ENCODE measurements around the gene ATRN. TPM values are rescaled to one million over a fixed set of nuclear protein-coding genes. Genes with fewer than 3 reads are reported as not detected.

The ATRN gene
- total RNA-seq, 1 experiment from 2014 or later, result 26.1 TPM

GRCh38 chr20:3681352-3681930 lies 210.6 kb downstream of the ATRN start:
- intact Hi-C loops (cut with micrococcal nuclease), result no loop called here
- Histone ChIP-seq H3K4me3 (ENCODE audit: low read length) (peak overlapping the region; percentile 60), H3K4me1 (ENCODE audit: insufficient read depth, low read length) (peaks cover 3% of the 10 kb centered on the region; the same call in 1 of the 2 replicates), H2AFZ (ENCODE audit: low read length) (peak overlapping the region; percentile 72; the same call in 1 of the 2 replicates), H3K79me2 (ENCODE audit: low read length) (no peaks in the 10 kb centered on the region), H3K27me3 (ENCODE audit: low read length) (peaks cover 10% of the 10 kb centered on the region), H3K4me2 (ENCODE audit: low read length) (peak overlapping the region; percentile 78), H3K36me3 (ENCODE audit: low read depth, low read length) (no peaks in the 10 kb centered on the region), H3K9ac (ENCODE audit: low read length) (no peak overlapping the region), H3F3A (ENCODE audit: low read length, unreplicated experiment) (no peaks in the 10 kb centered on the region), H3K27ac (ENCODE audit: low read length) (no peak overlapping the region), H3K9me3 (ENCODE audit: low read length) (no peaks in the 10 kb centered on the region), H3K9me2 (replicated peaks; ENCODE audit: low read length) (no peaks in the 10 kb centered on the region), H4K20me1 (ENCODE audit: low read length) (no peaks in the 10 kb centered on the region)
- ATAC-seq (no peak), DNase-seq (no peak)
- ChIA-PET POLR2A (ENCODE audit: unreplicated experiment) (no interaction called here), CTCF (no interaction called here)
- BruUV-seq (replicated peaks), result no TSS peak
- no peak for TF ChIP-seq EZH2 (IDR thresholded peaks at IDR 0.05; ENCODE audit: low read length, unreplicated experiment)

GRCh38 chr20:3681931-3682781 lies 211.3 kb downstream of the ATRN start, which contains the start of gene ADAM33:
Gene ADAM33, minus strand, starts transcription at chr20:3682010. Its CDS starts 6 bp downstream, at chr20:3682004.
- DNase-seq (no peak), ATAC-seq (peak; percentile 14; the same call in 1 of the 2 replicates)
- Histone ChIP-seq H3K36me3 (ENCODE audit: low read depth, low read length) (no peaks in the 10 kb centered on the region), H3K27ac (ENCODE audit: low read length) (no peak within 1 kb of the TSS), H3K27me3 (ENCODE audit: low read length) (peaks cover 9% of the 10 kb centered on the region), H3K4me1 (ENCODE audit: insufficient read depth, low read length) (peaks cover 10% of the 10 kb centered on the region), H3K4me2 (ENCODE audit: low read length) (peak within 1 kb of the TSS; percentile 78), H3K9me3 (ENCODE audit: low read length) (no peaks in the 10 kb centered on the region), H2AFZ (ENCODE audit: low read length) (peak within 1 kb of the TSS; percentile 72; the same call in 1 of the 2 replicates), H3K79me2 (ENCODE audit: low read length) (no peaks in the 10 kb centered on the region), H3K9ac (ENCODE audit: low read length) (no peak within 1 kb of the TSS), H4K20me1 (ENCODE audit: low read length) (no peaks in the 10 kb centered on the region), H3K9me2 (replicated peaks; ENCODE audit: low read length) (no peaks in the 10 kb centered on the region), H3K4me3 (ENCODE audit: low read length) (peak within 1 kb of the TSS; percentile 60), H3F3A (ENCODE audit: low read length, unreplicated experiment) (no peaks in the 10 kb centered on the region)
- intact Hi-C loops (cut with micrococcal nuclease), result no loop called here
- POLR2A ChIA-PET (ENCODE audit: unreplicated experiment), result no interaction called here
- no peak for TF ChIP-seq CTCF (conservative IDR thresholded peaks at IDR 0.05; ENCODE audit: low read depth, low read length)
- no peak for TF ChIP-seq EZH2phosphoT487 (IDR thresholded peaks at IDR 0.05; ENCODE audit: borderline replicate concordance, low read length)
- no peak for TF ChIP-seq EZH2 (IDR thresholded peaks at IDR 0.05; ENCODE audit: low read length, unreplicated experiment)
- CTCF ChIA-PET, result no interaction called here
- no TSS peak for BruUV-seq (replicated peaks)

DNA sequence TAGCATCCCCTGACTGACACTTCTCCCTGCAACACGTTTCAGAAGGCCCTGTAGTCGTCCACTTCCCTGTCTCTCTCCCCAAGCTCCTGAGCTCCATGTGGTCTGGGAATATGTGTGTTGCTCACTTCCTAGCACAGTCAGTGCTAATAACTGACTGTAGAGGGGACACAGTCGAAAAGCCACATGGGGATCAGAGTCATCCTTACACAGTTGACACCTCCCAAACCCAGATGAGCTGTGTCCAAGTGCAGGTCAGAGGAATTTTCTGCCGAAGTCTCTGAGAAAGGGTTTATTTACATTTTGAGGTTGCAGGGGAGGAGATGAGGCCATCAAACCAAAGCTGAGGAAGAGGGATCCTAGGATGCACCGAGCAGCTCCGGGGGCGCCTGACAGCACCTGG lies 214.5 kb downstream of the ATRN start:
- ATAC-seq (no peak), DNase-seq (no peak)
- TF ChIP-seq EZH2phosphoT487 (IDR thresholded peaks at IDR 0.05; ENCODE audit: borderline replicate concordance, low read length), result no peak
- no peak for TF ChIP-seq CTCF (conservative IDR thresholded peaks at IDR 0.05; ENCODE audit: low read depth, low read length)
- no peak for TF ChIP-seq EZH2 (IDR thresholded peaks at IDR 0.05; ENCODE audit: low read length, unreplicated experiment)
- no peak overlapping the region for H2AFZ ChIP-seq (ENCODE audit: low read length)
- CTCF ChIA-PET, result no interaction called here
- peaks cover 9% of the 10 kb centered on the region for H3K27me3 ChIP-seq (ENCODE audit: low read length)
- no peaks in the 10 kb centered on the region for H3K9me2 ChIP-seq (replicated peaks; ENCODE audit: low read length)
- peaks cover 13% of the 10 kb centered on the region for H3K4me1 ChIP-seq (ENCODE audit: insufficient read depth, low read length)
- no peaks in the 10 kb centered on the region for H3K36me3 ChIP-seq (ENCODE audit: low read depth, low read length)
- no peak overlapping the region for H3K4me2 ChIP-seq (ENCODE audit: low read length)
- no peak overlapping the region for H3K4me3 ChIP-seq (ENCODE audit: low read length)
- BruUV-seq (replicated peaks), result no TSS peak
- intact Hi-C loops (cut with micrococcal nuclease), result no loop called here
- H4K20me1 ChIP-seq (ENCODE audit: low read length), result no peaks in the 10 kb centered on the region
- no peaks in the 10 kb centered on the region for H3K79me2 ChIP-seq (ENCODE audit: low read length)
- POLR2A ChIA-PET (ENCODE audit: unreplicated experiment), result no interaction called here
- H3K27ac ChIP-seq (ENCODE audit: low read length), result no peak overlapping the region
- H3K9me3 ChIP-seq (ENCODE audit: low read length), result no peaks in the 10 kb centered on the region
- H3F3A ChIP-seq (ENCODE audit: low read length, unreplicated experiment), result no peaks in the 10 kb centered on the region
- no peak overlapping the region for H3K9ac ChIP-seq (ENCODE audit: low read length)

Measured in PC-3 (cell line).